Astrocyte (in vitro differentiated cells and primary cell): ENCODE results near the gene IFNG-AS1.

Experiments
- CTCF ChIP-seq: IDR thresholded peaks from 2 replicates; pipeline ENCODE4 v1.5.1; 2011; ENCODE audit warnings: low read depth, mild to moderate bottlenecking, inconsistent platforms, low read length, moderate library complexity; ENCODE audit not compliant: insufficient read depth
- EZH2 ChIP-seq: IDR thresholded peaks from 2 replicates; pipeline ENCODE4 v1.6.1; 2012; ENCODE audit warnings: mild to moderate bottlenecking, low read length, inconsistent platforms; ENCODE audit not compliant: insufficient read depth

GRCh38 chr12:67998379-67998778 is 9.1 kb downstream of the IFNG-AS1 start:
- TF ChIP-seq EZH2, result no peak
- no peak for TF ChIP-seq CTCF
